ENCODE data around the gene PFN4.

Gene PFN4, protein sequence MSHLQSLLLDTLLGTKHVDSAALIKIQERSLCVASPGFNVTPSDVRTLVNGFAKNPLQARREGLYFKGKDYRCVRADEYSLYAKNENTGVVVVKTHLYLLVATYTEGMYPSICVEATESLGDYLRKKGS

DNA sequence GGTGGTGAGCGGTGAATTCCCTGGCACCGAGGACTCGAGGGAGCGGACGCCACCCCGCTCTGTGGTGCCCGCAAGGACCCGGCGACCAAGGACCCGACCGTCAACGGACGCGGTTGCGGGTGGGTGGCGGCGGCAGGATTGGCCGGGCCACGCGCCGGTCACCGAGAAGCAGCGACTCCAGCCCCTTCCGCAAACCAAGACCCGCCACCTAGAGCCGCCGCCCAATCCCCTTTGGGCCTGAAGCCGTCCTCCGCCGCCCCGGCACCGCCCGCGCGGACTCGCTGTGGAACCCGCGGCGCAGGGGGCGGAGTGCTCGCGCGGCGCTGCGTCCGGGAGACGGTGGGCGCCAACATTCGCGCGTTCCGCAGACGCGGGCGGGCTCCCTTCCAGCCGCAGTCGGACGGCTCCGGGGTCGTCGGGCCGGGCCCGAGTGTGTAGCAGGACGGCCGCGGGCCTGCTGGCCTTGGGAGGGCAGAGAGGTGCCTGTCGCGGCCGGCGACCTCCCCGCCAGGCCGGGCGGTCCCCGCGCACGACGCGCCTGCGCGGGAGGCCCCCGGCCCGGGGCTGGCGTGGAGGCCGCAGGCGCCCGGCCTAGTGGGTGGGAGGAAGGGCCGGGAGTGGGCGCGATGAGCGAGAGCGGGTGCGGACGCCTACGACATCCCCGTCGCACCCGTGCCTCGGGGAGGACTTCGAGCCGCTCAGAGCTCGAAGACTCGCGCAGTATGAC is at the start of gene PFN4, which contains the start of gene FAM228B:
Gene PFN4, minus strand, starts transcription at position 140 of the 727 bp plus-strand sequence. CDS start 799 bp downstream, outside the sequence.
Gene FAM228B, plus strand, starts transcription at position 275 of the 727 bp plus-strand sequence. CDS start 893 bp downstream, outside the sequence.
- H3K4me3 Mint-ChIP-seq: peak within 1 kb of the TSS; percentile 91 to 94 (median 93)
- H3K36me3 Mint-ChIP-seq (ENCODE audit: low read depth): peaks cover 13% of the 10 kb centered on the region
- TF ChIP-seq, protein P1, sequence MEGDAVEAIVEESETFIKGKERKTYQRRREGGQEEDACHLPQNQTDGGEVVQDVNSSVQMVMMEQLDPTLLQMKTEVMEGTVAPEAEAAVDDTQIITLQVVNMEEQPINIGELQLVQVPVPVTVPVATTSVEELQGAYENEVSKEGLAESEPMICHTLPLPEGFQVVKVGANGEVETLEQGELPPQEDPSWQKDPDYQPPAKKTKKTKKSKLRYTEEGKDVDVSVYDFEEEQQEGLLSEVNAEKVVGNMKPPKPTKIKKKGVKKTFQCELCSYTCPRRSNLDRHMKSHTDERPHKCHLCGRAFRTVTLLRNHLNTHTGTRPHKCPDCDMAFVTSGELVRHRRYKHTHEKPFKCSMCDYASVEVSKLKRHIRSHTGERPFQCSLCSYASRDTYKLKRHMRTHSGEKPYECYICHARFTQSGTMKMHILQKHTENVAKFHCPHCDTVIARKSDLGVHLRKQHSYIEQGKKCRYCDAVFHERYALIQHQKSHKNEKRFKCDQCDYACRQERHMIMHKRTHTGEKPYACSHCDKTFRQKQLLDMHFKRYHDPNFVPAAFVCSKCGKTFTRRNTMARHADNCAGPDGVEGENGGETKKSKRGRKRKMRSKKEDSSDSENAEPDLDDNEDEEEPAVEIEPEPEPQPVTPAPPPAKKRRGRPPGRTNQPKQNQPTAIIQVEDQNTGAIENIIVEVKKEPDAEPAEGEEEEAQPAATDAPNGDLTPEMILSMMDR (IDR thresholded peaks at IDR 0.05; ENCODE audit: unreplicated experiment in 3 of 3): no peak
- no peaks in the 10 kb centered on the region for H3K27me3 Mint-ChIP-seq (ENCODE audit: low read depth)
- H3K4me1 Mint-ChIP-seq: peaks cover 42% of the 10 kb centered on the region
- H3K9me3 Mint-ChIP-seq: no peaks in the 10 kb centered on the region
- H3K27ac Mint-ChIP-seq: peak within 1 kb of the TSS; percentile 96 to 97 (median 97)

DNA sequence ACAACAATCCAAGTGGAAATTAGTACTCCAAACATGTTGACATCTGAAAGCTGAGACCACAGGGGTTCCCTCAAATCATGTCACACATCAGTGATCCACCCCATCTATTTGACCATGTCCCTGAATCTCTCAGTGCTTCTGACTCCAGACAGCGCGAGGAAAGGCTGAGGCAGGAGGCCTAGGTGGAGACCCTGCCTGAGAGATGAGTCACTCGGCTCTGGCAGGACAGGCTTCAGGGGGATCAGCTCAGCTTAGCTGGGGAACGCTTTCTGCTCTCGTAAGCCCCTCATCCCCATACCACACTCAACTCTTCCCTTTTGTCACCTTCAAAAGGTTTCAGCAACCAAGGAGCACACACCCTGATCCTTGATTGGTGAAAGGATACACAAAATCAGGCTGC is 45.9 kb upstream of the PFN4 start:
- no peak overlapping the region for H3K27ac Mint-ChIP-seq
- no peaks in the 10 kb centered on the region for H3K27me3 Mint-ChIP-seq (ENCODE audit: low read depth)
- TF ChIP-seq, protein P1 (IDR thresholded peaks at IDR 0.05; ENCODE audit: unreplicated experiment in 3 of 3): no peak
- H3K4me1 Mint-ChIP-seq: no peaks in the 10 kb centered on the region
- H3K4me3 Mint-ChIP-seq: no peak overlapping the region
- peaks cover 6% of the 10 kb centered on the region for H3K36me3 Mint-ChIP-seq (ENCODE audit: low read depth)
- peaks cover 7% of the 10 kb centered on the region for H3K9me3 Mint-ChIP-seq

DNA sequence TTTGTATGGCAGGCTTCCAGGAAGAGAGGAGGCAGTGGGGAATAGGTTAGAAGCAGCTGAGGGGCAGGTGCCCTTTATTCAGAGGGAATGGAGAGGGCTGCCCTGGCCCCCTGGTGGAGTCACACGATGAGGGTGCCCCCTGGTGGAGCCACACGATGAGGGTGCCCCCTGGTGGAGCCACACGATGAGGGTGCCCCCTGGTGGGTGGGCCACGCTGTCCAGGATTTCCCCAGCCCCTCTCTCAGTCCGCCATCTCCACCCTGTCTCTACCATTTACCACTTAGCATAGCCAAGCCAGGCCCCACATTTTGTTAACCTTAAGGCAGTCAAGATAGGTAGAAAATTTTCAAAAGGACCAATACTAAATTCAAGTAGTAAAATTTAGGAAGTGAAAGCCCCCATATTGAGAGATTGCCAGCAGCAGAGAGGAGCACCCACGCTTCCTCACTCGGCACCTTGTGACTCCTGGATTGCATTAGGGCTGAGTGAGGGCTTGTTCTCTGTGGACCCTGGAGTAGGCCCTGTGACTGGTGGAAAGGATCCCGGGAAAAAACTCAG is 41.4 kb upstream of the PFN4 start:
- H3K36me3 Mint-ChIP-seq (ENCODE audit: low read depth): peaks cover 35% of the 10 kb centered on the region
- TF ChIP-seq, protein P1 (IDR thresholded peaks at IDR 0.05; ENCODE audit: unreplicated experiment in 3 of 3): no peak
- H3K9me3 Mint-ChIP-seq: peaks cover 17% of the 10 kb centered on the region
- no peaks in the 10 kb centered on the region for H3K4me1 Mint-ChIP-seq
- no peak overlapping the region for H3K27ac Mint-ChIP-seq
- H3K4me3 Mint-ChIP-seq: no peak overlapping the region
- no peaks in the 10 kb centered on the region for H3K27me3 Mint-ChIP-seq (ENCODE audit: low read depth)

DNA sequence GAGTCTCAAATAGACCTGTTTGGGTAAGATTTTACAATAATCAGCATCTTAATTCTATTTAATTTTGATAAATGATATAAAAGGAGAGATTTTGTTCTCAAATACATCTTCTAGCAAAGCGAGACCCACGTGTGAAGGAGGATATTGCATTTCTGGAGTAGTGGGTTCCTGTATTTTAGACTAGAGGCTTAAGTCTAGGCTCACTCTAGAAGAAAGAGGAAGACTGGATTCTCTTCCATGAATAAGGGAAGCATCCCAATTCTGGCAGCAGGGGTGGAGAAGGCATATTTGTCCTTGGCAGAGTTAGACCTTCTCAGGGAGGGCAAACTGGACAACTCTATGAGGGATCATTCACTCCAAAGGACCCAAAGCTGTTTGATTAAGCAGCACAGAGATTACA is 40.5 kb upstream of the PFN4 start:
- Mint-ChIP-seq H3K36me3 (ENCODE audit: low read depth) (peaks cover 43% of the 10 kb centered on the region), H3K4me3 (no peak overlapping the region), H3K27ac (no peak overlapping the region), H3K4me1 (no peaks in the 10 kb centered on the region), H3K9me3 (peaks cover 21% of the 10 kb centered on the region), H3K27me3 (ENCODE audit: low read depth) (no peaks in the 10 kb centered on the region)
- TF ChIP-seq, protein P1 (IDR thresholded peaks at IDR 0.05; ENCODE audit: unreplicated experiment in 3 of 3): no peak

DNA sequence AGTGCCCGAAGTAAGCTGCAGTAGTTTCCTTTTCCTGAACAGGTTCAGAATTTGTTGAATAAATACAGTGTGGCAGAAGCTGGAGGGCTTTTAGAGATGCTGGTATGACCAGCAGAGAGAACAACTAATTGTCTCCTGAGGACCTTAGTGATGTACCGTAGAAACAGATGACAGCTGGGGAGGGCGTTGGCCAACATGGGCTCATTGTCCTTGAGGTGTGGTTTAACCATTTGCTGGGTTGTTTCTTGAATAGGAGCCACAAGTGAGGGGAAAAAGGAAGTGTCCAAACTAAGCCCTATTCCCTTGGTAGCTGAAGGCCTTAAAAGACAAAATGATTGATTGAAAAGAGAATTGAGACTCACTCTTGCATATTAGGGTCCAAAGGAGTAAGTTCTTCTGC is 40.1 kb upstream of the PFN4 start:
- Mint-ChIP-seq H3K27me3 (ENCODE audit: low read depth) (no peaks in the 10 kb centered on the region), H3K27ac (no peak overlapping the region), H3K36me3 (ENCODE audit: low read depth) (peaks cover 46% of the 10 kb centered on the region), H3K4me1 (no peaks in the 10 kb centered on the region), H3K4me3 (no peak overlapping the region), H3K9me3 (peaks cover 25% of the 10 kb centered on the region)
- TF ChIP-seq, protein P1 (IDR thresholded peaks at IDR 0.05; ENCODE audit: unreplicated experiment in 3 of 3): no peak

Measured in nephron (organoid).